KOPT-K1 (cell line): ENCODE data around the gene CABP5.
"Not testable (repeated sequence)": the region's sequence is repeated elsewhere in the genome, so short reads cannot be mapped to it uniquely, and the experiment has no call there.

ENCODE experiments used
- H3K27ac ChIP-seq: fragments of 200-600 bp; sonication (generic); 2 replicates; pipeline ENCODE4 v1.5.1; 2016; ENCODE audit warnings: antibody characterized with exemption, mild to moderate bottlenecking, low read depth, low read length; ENCODE audit not compliant: poor library complexity, severe bottlenecking
- H3K36me3 ChIP-seq: fragments of 200-600 bp; sonication (generic); 2 replicates; pipeline ENCODE4 v1.5.1; 2017; ENCODE audit warnings: antibody characterized with exemption, mild to moderate bottlenecking, low read length, moderate library complexity; ENCODE audit not compliant: insufficient read depth
- H3K9me3 ChIP-seq: fragments of 200-600 bp; sonication (generic); 2 replicates; pipeline ENCODE4 v1.5.1; 2017; ENCODE audit warnings: antibody characterized with exemption, low read length, mild to moderate bottlenecking; ENCODE audit not compliant: insufficient read depth, poor library complexity, severe bottlenecking

CABP5 gene

GRCh38 chr19:48043675-48044258, at the start of gene CABP5:
Gene CABP5 (minus strand): TSS chr19:48044079. CDS start chr19:48043922, 157 bp downstream.
- Histone ChIP-seq H3K27ac (no peak within 1 kb of the TSS), H3K9me3 (no peaks in the 10 kb centered on the region), H3K36me3 (no peaks in the 10 kb centered on the region)

- peaks cover 18% of the 10 kb centered on the region for H3K9me3 ChIP-seq
- H3K36me3 ChIP-seq, H3K27ac ChIP-seq: not testable (repeated sequence)
Observed at GRCh38 chr19:48091111-48091718, 47.3 kb upstream of the CABP5 start.

- Histone ChIP-seq H3K27ac (no peak overlapping the region), H3K9me3 (peaks cover 18% of the 10 kb centered on the region), H3K36me3 (no peaks in the 10 kb centered on the region)
Observed at GRCh38 chr19:48090281-48090802, 46.5 kb upstream of the CABP5 start.

- H3K36me3 ChIP-seq, H3K27ac ChIP-seq: not testable (repeated sequence)
- H3K9me3 ChIP-seq = peaks cover 11% of the 10 kb centered on the region
Observed at GRCh38 chr19:48088991-48089390, 45.1 kb upstream of the CABP5 start.

GRCh38 chr19:48085904-48086864, 42.3 kb upstream of the CABP5 start:
- Histone ChIP-seq H3K27ac (no peak overlapping the region), H3K36me3 (no peaks in the 10 kb centered on the region), H3K9me3 (no peaks in the 10 kb centered on the region)

- no peaks in the 10 kb centered on the region for H3K9me3 ChIP-seq
- no peaks in the 10 kb centered on the region for H3K36me3 ChIP-seq
- H3K27ac ChIP-seq = no peak overlapping the region
Observed at GRCh38 chr19:48085076-48085475, 41.2 kb upstream of the CABP5 start.

- Histone ChIP-seq H3K9me3 (no peaks in the 10 kb centered on the region), H3K36me3 (no peaks in the 10 kb centered on the region), H3K27ac (no peak overlapping the region)
Observed at GRCh38 chr19:48081106-48081505, 37.2 kb upstream of the CABP5 start.

GRCh38 chr19:48070177-48070769, 26.4 kb upstream of the CABP5 start:
- not testable (repeated sequence) for H3K27ac ChIP-seq, H3K9me3 ChIP-seq, H3K36me3 ChIP-seq

GRCh38 chr19:48069435-48069834, 25.6 kb upstream of the CABP5 start:
- Histone ChIP-seq H3K9me3 (no peaks in the 10 kb centered on the region), H3K27ac (no peak overlapping the region), H3K36me3 (no peaks in the 10 kb centered on the region)

GRCh38 chr19:48064509-48064908, 20.6 kb upstream of the CABP5 start:
- Histone ChIP-seq H3K36me3 (no peaks in the 10 kb centered on the region), H3K9me3 (no peaks in the 10 kb centered on the region), H3K27ac (no peak overlapping the region)

- H3K9me3 ChIP-seq = no peaks in the 10 kb centered on the region
- H3K27ac ChIP-seq = no peak overlapping the region
- no peaks in the 10 kb centered on the region for H3K36me3 ChIP-seq
Observed at GRCh38 chr19:48061401-48062344, 17.8 kb upstream of the CABP5 start.

GRCh38 chr19:48060381-48060780, 16.5 kb upstream of the CABP5 start:
- Histone ChIP-seq H3K36me3 (no peaks in the 10 kb centered on the region), H3K27ac (no peak overlapping the region), H3K9me3 (no peaks in the 10 kb centered on the region)

GRCh38 chr19:48059331-48059730, 15.5 kb upstream of the CABP5 start:
- H3K27ac ChIP-seq = no peak overlapping the region
- no peaks in the 10 kb centered on the region for H3K9me3 ChIP-seq
- H3K36me3 ChIP-seq = no peaks in the 10 kb centered on the region

- Histone ChIP-seq H3K27ac (no peak overlapping the region), H3K36me3 (no peaks in the 10 kb centered on the region), H3K9me3 (no peaks in the 10 kb centered on the region)
Observed at GRCh38 chr19:48053856-48054255, 10.0 kb upstream of the CABP5 start.
